Naive thymus-derived CD4-positive, alpha-beta T cell (primary cell): ENCODE data around the gene IL9. TPM values are rescaled to one million over a fixed set of nuclear protein-coding genes. Genes with fewer than 3 reads are reported as not detected.
"Not testable (repeated sequence)": the region's sequence is repeated elsewhere in the genome, so short reads cannot be mapped to it uniquely, and the experiment has no call there.

ENCODE experiments used
- ATAC-seq: fragments of 150-1000 bp; cut with Tn5 transposase; 2 replicates; pipeline ENCODE4 v1.10.0; 2021; ENCODE audit warnings: mild to moderate bottlenecking, moderate library complexity
- CTCF ChIA-PET: fragments of 350-600 bp; sonication (Branson Sonifier 250); formaldehyde crosslinking; loops from one replicate; lab custom pipeline; 2021; ENCODE audit warnings: antibody characterized with exemption; lab: Charles Lee
- POLR2A ChIA-PET: fragments of 350-600 bp; sonication (Branson Sonifier 250); formaldehyde crosslinking; loops from one replicate; lab custom pipeline; 2021; ENCODE audit warnings: antibody characterized with exemption, inconsistent platforms; lab: Charles Lee
- DNase-seq, 9 donors: peaks; one replicate each; pipeline versions ENCODE4 v3.0.0 to v3.0.0-alpha.2; 2020 to 2022; ENCODE audit warnings: mixed read lengths in 1 of 9
- H3K27ac ChIP-seq: one replicate; pipeline ENCODE4 v1.7.0; 2013; ENCODE audit warnings: mild to moderate bottlenecking, low read depth, low read length, moderate library complexity
- H3K27me3 ChIP-seq, 2 donors: one replicate each; pipeline ENCODE4 v1.7.0; 2013; ENCODE audit warnings: low read length in 2 of 2, mild to moderate bottlenecking in 2 of 2, moderate library complexity in 2 of 2; ENCODE audit not compliant: control insufficient read depth in 2 of 2, insufficient read depth in 2 of 2
- H3K36me3 ChIP-seq, 3 experiments: 1 replicate in 2 of 3; 2 replicates in 1 of 3; pipeline ENCODE4 v1.7.0; 2013; ENCODE audit warnings: low read length in 3 of 3, mild to moderate bottlenecking in 3 of 3, moderate library complexity in 1 of 3; ENCODE audit not compliant: insufficient read depth in 3 of 3, control insufficient read depth in 2 of 3
- H3K4me1 ChIP-seq, 2 donors: one replicate each; pipeline ENCODE4 v1.7.0; 2013; ENCODE audit warnings: low read length in 2 of 2, mild to moderate bottlenecking in 2 of 2, moderate library complexity in 1 of 2; ENCODE audit not compliant: control insufficient read depth in 2 of 2, insufficient read depth in 2 of 2
- H3K4me3 ChIP-seq: 2 replicates; pipeline ENCODE4 v1.7.0; 2013; ENCODE audit warnings: mild to moderate bottlenecking, low read length
- H3K9me3 ChIP-seq, 3 experiments: 1 replicate in 2 of 3; 2 replicates in 1 of 3; pipeline ENCODE4 v1.7.0; 2013; ENCODE audit warnings: low read length in 3 of 3; ENCODE audit not compliant: control insufficient read depth in 2 of 3
- H3K27ac Mint-ChIP-seq, 9 donors: one replicate each; pipeline ENCODE4 v1.8.0; 2020 to 2022; ENCODE audit warnings: mixed read lengths in 9 of 9, mild to moderate bottlenecking in 8 of 9, moderate library complexity in 5 of 9, inconsistent platforms in 2 of 9
- H3K27me3 Mint-ChIP-seq, 5 donors: one replicate each; pipeline ENCODE4 v1.8.0; 2021 to 2022; ENCODE audit warnings: mixed read lengths in 5 of 5, mild to moderate bottlenecking in 1 of 5
- H3K36me3 Mint-ChIP-seq, 5 donors: one replicate each; pipeline ENCODE4 v1.8.0; 2020 to 2022; ENCODE audit warnings: mixed read lengths in 5 of 5, mild to moderate bottlenecking in 3 of 5, inconsistent platforms in 1 of 5
- H3K4me1 Mint-ChIP-seq, 7 donors: one replicate each; pipeline ENCODE4 v1.8.0; 2020 to 2022; ENCODE audit warnings: mixed read lengths in 7 of 7, mild to moderate bottlenecking in 3 of 7, inconsistent platforms in 1 of 7
- H3K4me3 Mint-ChIP-seq, 10 donors: one replicate each; pipeline ENCODE4 v1.8.0; 2020 to 2022; ENCODE audit warnings: mild to moderate bottlenecking in 10 of 10, mixed read lengths in 10 of 10, moderate library complexity in 6 of 10, inconsistent platforms in 2 of 10
- H3K9me3 Mint-ChIP-seq, 11 donors: one replicate each; pipeline ENCODE4 v1.8.0; 2020 to 2022; ENCODE audit warnings: mixed read lengths in 11 of 11, mild to moderate bottlenecking in 4 of 11, inconsistent platforms in 1 of 11, moderate library complexity in 1 of 11
- intact Hi-C, 2 donors: fragments of 100-400 bp; cut with micrococcal nuclease; formaldehyde crosslinking; loops; one replicate each; pipeline ENCODE4 v1.15.1; 2023
- polyA plus RNA-seq, 2 donors: library from polyadenylated mRNA; unstranded; fragments of 300-500 nt; fragmentation: Illumina TruSeq; gene quantifications; one replicate each; pipeline ENCODE4 v1.2.3, GENCODE V29; 2021
- total RNA-seq, 6 experiments: library from RNA in 5 of 6; stranded (reverse) in 5 of 6; gene quantifications; 1 replicate in 5 of 6; 2 replicates in 1 of 6; pipeline ENCODE4 v1.2.3 and lab custom pipeline; 2021 to 2026

IL9 gene
- total and polyA plus RNA-seq, 7 experiments from 2014 or later = 0.70 TPM; not detected in 6

DNA sequence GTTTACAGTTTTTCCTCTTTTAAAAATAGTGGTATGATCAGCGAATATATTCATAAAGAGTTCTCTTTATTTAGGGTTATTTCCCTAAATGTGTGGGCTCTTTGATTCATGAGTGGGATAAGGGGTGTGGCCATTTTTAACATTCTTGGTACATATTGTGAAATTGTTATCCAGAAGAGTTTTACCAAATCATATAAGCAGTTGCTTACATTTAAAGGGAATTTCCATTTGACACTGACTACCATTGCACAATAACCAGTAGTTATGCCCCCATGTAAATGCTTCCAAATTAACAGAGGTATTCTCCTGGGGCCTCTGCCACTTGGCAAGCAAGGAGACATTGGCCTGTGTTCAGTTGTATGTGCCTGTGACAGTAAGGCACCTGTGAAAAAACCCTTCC, 34.0 kb downstream of the IL9 start:
- no peaks in the 10 kb centered on the region for H3K9me3 ChIP-seq
- Mint-ChIP-seq H3K4me3 (no peak overlapping the region), H3K4me1 (no peaks in the 10 kb centered on the region), H3K27me3 (peaks cover 0 to 14% (median 0%) of the 10 kb centered on the region in 5 donors), H3K36me3 (no peaks in the 10 kb centered on the region), H3K27ac (no peak overlapping the region), H3K9me3 (peaks cover 0 to 7% (median 0%) of the 10 kb centered on the region in 11 donors)
- CTCF ChIA-PET = no interaction called here
- ATAC-seq = no peak
- POLR2A ChIA-PET = no interaction called here
- H3K27me3 ChIP-seq = no peaks in the 10 kb centered on the region
- intact Hi-C loops = no loop called here
- DNase-seq = no peak
- no peak overlapping the region for H3K27ac ChIP-seq
- no peak overlapping the region for H3K4me3 ChIP-seq
- H3K4me1 ChIP-seq = no peaks in the 10 kb centered on the region
- H3K36me3 ChIP-seq = no peaks in the 10 kb centered on the region

DNA sequence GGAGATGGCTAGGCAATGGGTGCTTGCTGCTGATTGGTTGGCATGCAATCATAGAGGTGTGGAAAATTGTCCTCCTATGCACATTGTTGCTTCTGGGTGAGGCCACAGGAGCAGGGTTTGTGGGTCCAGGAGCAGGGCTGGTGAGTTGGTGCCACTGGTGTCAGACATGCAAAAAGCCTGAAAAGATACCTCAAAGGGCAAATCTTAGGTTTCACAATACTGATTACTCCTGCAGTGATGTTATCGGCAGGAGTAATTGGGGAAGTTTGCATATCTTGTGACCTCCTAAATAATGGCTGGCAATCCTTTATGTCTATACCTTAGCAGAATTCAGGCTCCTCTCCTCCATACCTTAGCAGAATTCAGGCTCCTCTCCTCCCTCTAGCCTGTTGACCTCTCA, 36.0 kb downstream of the IL9 start:
- CTCF ChIA-PET = no interaction called here
- DNase-seq (no peak), ATAC-seq (no peak)
- Mint-ChIP-seq H3K9me3 (peaks cover 0 to 7% (median 0%) of the 10 kb centered on the region in 11 donors), H3K36me3 (no peaks in the 10 kb centered on the region), H3K4me1 (no peaks in the 10 kb centered on the region), H3K4me3 (no peak overlapping the region), H3K27me3 (peaks cover 0 to 22% (median 0%) of the 10 kb centered on the region in 5 donors), H3K27ac (no peak overlapping the region)
- no peak overlapping the region for H3K27ac ChIP-seq
- intact Hi-C loops = no loop called here
- no peak overlapping the region for H3K4me3 ChIP-seq
- H3K36me3 ChIP-seq = no peaks in the 10 kb centered on the region
- H3K9me3 ChIP-seq = no peaks in the 10 kb centered on the region
- POLR2A ChIA-PET = no interaction called here
- no peaks in the 10 kb centered on the region for H3K27me3 ChIP-seq
- H3K4me1 ChIP-seq = no peaks in the 10 kb centered on the region

DNA sequence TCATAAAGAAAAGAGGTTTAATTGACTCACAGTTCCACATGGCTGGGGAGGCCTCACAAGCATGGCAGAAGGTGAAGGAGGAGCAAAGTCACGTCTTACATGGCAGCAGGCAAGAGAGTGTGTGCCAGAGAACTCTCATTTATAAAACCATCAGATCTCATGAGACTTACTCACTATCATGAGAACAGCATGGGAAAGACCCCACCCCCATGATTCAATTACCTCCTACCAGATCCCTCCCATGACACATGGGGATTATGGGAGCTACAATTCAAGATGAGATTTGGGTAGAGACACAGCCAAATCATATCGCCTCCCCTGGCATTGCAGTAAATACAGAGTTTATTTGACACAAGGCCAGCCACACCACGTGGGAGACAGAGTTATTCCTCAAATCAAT, 36.5 kb downstream of the IL9 start:
- H3K4me3 ChIP-seq, H3K27me3 ChIP-seq: not testable (repeated sequence)

GRCh38 chr5:135857630-135858311, 37.9 kb downstream of the IL9 start:
- Histone ChIP-seq H3K9me3 (no peaks in the 10 kb centered on the region), H3K4me1 (no peaks in the 10 kb centered on the region), H3K27me3 (no peaks in the 10 kb centered on the region), H3K27ac (no peak overlapping the region), H3K4me3 (no peak overlapping the region), H3K36me3 (no peaks in the 10 kb centered on the region)
- no peak overlapping the region for H3K4me3 Mint-ChIP-seq
- H3K27ac Mint-ChIP-seq = no peak overlapping the region
- CTCF ChIA-PET = no interaction called here
- POLR2A ChIA-PET = no interaction called here
- no peak for DNase-seq
- peaks cover 0 to 21% (median 0%) of the 10 kb centered on the region in 5 donors for H3K27me3 Mint-ChIP-seq
- intact Hi-C loops = no loop called here
- peaks cover 0 to 7% (median 0%) of the 10 kb centered on the region in 11 donors for H3K9me3 Mint-ChIP-seq
- no peaks in the 10 kb centered on the region for H3K36me3 Mint-ChIP-seq
- no peaks in the 10 kb centered on the region for H3K4me1 Mint-ChIP-seq
- ATAC-seq = no peak

More for the DNA sequence above, 36.5 kb downstream of the IL9 start:
- intact Hi-C loops, H3K27ac Mint-ChIP-seq, H3K4me1 Mint-ChIP-seq, DNase-seq, CTCF ChIA-PET, H3K36me3 ChIP-seq, H3K27ac ChIP-seq, POLR2A ChIA-PET, H3K9me3 ChIP-seq, H3K4me3 Mint-ChIP-seq, H3K9me3 Mint-ChIP-seq, H3K36me3 Mint-ChIP-seq, H3K4me1 ChIP-seq, ATAC-seq: not testable (repeated sequence)
- peaks cover 0 to 23% (median 0%) of the 10 kb centered on the region in 5 donors for H3K27me3 Mint-ChIP-seq

DNA sequence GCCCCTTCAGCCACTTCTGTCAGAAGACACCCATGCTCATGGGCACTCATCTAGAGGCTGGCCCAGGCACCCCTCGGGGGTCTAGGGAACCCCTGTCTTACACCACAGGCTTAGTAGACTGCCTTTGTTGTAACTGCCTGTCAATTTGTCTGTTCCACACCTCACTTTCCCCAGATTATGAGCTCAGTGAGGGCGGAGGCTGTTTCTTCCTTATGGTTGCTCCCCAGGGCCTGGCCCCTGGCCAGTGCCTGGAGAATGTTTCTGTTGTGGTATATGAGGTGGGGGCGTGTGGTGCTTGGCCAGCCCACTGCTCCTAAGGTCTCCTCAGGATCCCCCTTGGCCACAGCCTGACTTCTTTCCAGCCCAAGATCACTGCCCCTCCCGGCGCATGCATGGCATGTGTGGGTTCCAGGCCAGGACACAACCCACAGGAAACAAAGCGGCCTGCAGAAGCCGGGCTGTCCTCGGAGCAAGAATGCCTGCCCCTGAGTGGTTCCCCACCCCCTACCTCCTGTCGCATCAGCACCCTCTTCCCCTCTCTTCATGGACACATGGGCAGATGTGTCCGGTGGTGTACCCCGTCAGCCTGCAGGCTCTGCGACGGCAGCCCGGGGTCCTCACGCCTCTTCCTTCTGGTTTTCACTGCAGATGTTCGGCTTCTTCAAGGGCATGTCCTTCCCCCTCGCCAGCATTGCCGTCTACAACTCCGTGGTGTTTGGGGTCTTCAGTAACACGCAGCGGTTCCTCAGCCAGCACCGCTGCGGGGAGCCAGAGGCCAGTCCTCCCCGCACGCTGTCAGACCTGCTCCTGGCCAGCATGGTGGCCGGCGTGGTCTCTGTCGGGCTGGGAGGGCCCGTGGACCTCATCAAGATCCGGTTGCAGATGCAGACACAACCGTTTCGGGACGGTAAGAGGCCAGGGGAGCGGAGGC, 43.5 kb downstream of the IL9 start:
- Histone ChIP-seq H3K4me1 (no peaks in the 10 kb centered on the region), H3K36me3 (no peaks in the 10 kb centered on the region), H3K4me3 (no peak overlapping the region), H3K27ac (no peak overlapping the region), H3K9me3 (no peaks in the 10 kb centered on the region), H3K27me3 (no peaks in the 10 kb centered on the region)
- peaks cover 0 to 8% (median 0%) of the 10 kb centered on the region in 5 donors for H3K27me3 Mint-ChIP-seq
- no peak overlapping the region for H3K4me3 Mint-ChIP-seq
- intact Hi-C loops = no loop called here
- no peaks in the 10 kb centered on the region for H3K4me1 Mint-ChIP-seq
- H3K27ac Mint-ChIP-seq = no peak overlapping the region
- DNase-seq (no peak), ATAC-seq (no peak)
- CTCF ChIA-PET = no interaction called here
- peaks cover 0 to 5% (median 0%) of the 10 kb centered on the region in 11 donors for H3K9me3 Mint-ChIP-seq
- no peaks in the 10 kb centered on the region for H3K36me3 Mint-ChIP-seq
- POLR2A ChIA-PET = no interaction called here

DNA sequence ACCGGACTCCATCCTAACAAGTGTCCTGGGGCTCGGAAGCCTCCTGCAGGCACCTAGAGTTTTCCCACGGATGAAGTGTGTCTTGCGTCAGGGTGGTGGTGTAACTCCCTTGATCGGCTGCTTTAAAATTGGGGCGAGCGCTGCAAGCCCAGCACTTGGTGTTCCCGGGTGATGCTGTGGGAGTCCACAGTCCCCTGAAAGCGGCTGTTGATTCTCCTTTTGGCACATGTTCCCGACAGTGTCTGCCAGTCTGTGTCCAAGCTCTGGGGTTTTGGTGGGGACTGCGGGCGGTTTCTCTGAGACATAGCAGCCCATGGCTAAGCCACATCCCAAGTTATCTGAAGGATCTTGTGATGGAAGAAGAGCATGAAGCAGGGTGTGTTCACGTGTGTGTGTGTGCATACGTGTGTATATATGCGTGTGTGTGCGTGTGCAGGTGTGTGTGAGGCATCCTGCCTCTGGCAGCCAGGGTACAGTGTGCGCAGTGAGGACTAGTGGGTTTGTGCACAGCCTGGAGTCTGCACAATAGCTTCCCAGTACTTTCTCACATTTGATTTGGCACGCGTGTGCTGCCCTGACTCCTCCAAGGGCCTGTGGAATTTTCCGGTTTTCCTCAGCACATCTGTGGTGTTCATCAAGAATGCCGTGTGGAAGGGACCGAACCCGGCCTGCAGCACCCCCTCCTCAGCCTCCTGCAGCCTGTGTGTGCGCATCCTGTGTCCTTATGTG, 44.3 kb downstream of the IL9 start:
- H3K9me3 ChIP-seq = no peaks in the 10 kb centered on the region
- intact Hi-C loops = no loop called here
- no peaks in the 10 kb centered on the region for H3K4me1 Mint-ChIP-seq
- ATAC-seq = no peak
- no peaks in the 10 kb centered on the region for H3K36me3 ChIP-seq
- H3K4me3 ChIP-seq = no peak overlapping the region
- H3K4me3 Mint-ChIP-seq = no peak overlapping the region
- no peak for DNase-seq
- H3K27me3 ChIP-seq = no peaks in the 10 kb centered on the region
- H3K9me3 Mint-ChIP-seq = peaks cover 0 to 5% (median 0%) of the 10 kb centered on the region in 11 donors
- peaks cover 0 to 6% (median 0%) of the 10 kb centered on the region in 5 donors for H3K27me3 Mint-ChIP-seq
- H3K36me3 Mint-ChIP-seq = no peaks in the 10 kb centered on the region
- no peak overlapping the region for H3K27ac Mint-ChIP-seq
- ChIA-PET POLR2A (no interaction called here), CTCF (no interaction called here)
- H3K27ac ChIP-seq = no peak overlapping the region
- no peaks in the 10 kb centered on the region for H3K4me1 ChIP-seq
